Kidney epithelial cell (primary cell): Measurements from ENCODE around the gene MAPKAPK2. TPM values are rescaled to one million over a fixed set of nuclear protein-coding genes. Genes with fewer than 3 reads are reported as not detected.
"Not testable (repeated sequence)": the region's sequence is repeated elsewhere in the genome, so short reads cannot be mapped to it uniquely, and the experiment has no call there.

Source experiments
- DNase-seq: peaks from one replicate; pipeline ENCODE4 v3.0.0-alpha.2; 2010; ENCODE audit warnings: low read depth
- H3K27me3 ChIP-seq: 2 replicates; pipeline ENCODE4 v1.6.0; 2011; ENCODE audit warnings: low read length; ENCODE audit not compliant: control insufficient read depth, insufficient read depth
- H3K36me3 ChIP-seq: 2 replicates; pipeline ENCODE4 v1.5.1; 2011; ENCODE audit warnings: low read length; ENCODE audit not compliant: control insufficient read depth, insufficient read depth
- H3K4me3 ChIP-seq: 2 replicates; pipeline ENCODE4 v1.5.1; 2011; ENCODE audit warnings: low read depth, mild to moderate bottlenecking, control low read depth, low read length
- CTCF ChIP-seq: IDR thresholded peaks from 2 replicates; pipeline ENCODE4 v1.5.1; 2011; ENCODE audit warnings: mild to moderate bottlenecking, moderate library complexity, low read length, control low read depth, inconsistent platforms; ENCODE audit not compliant: insufficient read depth, poor library complexity, severe bottlenecking
- total RNA-seq: library from RNA; depleted of rRNA; stranded (reverse); fragments of >200 nt; gene quantifications from 2 replicates; pipeline ENCODE4 v1.2.3, GENCODE V29; 2015

Gene MAPKAPK2
- total RNA-seq, 1 donor from 2014 or later = 64.0 TPM

GRCh38 chr1:206772243-206772937, 87.7 kb downstream of the MAPKAPK2 start, which contains the start of gene IL10:
Gene IL10, minus strand, starts transcription at chr1:206772494. Its CDS starts 59 bp downstream, at chr1:206772435.
- no peak for DNase-seq
- no peaks in the 10 kb centered on the region for H3K36me3 ChIP-seq
- no peak within 1 kb of the TSS for H3K4me3 ChIP-seq
- H3K27me3 ChIP-seq = peaks cover 10% of the 10 kb centered on the region
- no peak for TF ChIP-seq CTCF

- no peaks in the 10 kb centered on the region for H3K36me3 ChIP-seq
- DNase-seq = no peak
- TF ChIP-seq CTCF = no peak
- H3K27me3 ChIP-seq = peaks cover 17% of the 10 kb centered on the region
- H3K4me3 ChIP-seq = no peak overlapping the region
Observed at GRCh38 chr1:206774093-206774492, 89.4 kb downstream of the MAPKAPK2 start.

- H3K36me3 ChIP-seq = no peaks in the 10 kb centered on the region
- TF ChIP-seq CTCF = no peak
- peaks cover 17% of the 10 kb centered on the region for H3K27me3 ChIP-seq
- no peak for DNase-seq
- no peak overlapping the region for H3K4me3 ChIP-seq
Observed at GRCh38 chr1:206776229-206776628, 91.5 kb downstream of the MAPKAPK2 start.

GRCh38 chr1:206778031-206778430, 93.3 kb downstream of the MAPKAPK2 start:
- Histone ChIP-seq H3K4me3 (no peak overlapping the region), H3K36me3 (no peaks in the 10 kb centered on the region), H3K27me3 (peaks cover 17% of the 10 kb centered on the region)
- TF ChIP-seq CTCF = no peak
- no peak for DNase-seq

GRCh38 chr1:206778911-206779310, 94.2 kb downstream of the MAPKAPK2 start:
- H3K27me3 ChIP-seq = peaks cover 15% of the 10 kb centered on the region
- H3K36me3 ChIP-seq, H3K4me3 ChIP-seq, DNase-seq: not testable (repeated sequence)

GRCh38 chr1:206779638-206780037, 94.9 kb downstream of the MAPKAPK2 start:
- Histone ChIP-seq H3K27me3 (peaks cover 8% of the 10 kb centered on the region), H3K4me3 (no peak overlapping the region), H3K36me3 (no peaks in the 10 kb centered on the region)
- no peak for DNase-seq
- no peak for TF ChIP-seq CTCF
